ENCODE results near the gene TRPM8.
"Not testable (repeated sequence)": the region's sequence is repeated elsewhere in the genome, so short reads cannot be mapped to it uniquely, and the experiment has no call there.

TRPM8 gene

DNA sequence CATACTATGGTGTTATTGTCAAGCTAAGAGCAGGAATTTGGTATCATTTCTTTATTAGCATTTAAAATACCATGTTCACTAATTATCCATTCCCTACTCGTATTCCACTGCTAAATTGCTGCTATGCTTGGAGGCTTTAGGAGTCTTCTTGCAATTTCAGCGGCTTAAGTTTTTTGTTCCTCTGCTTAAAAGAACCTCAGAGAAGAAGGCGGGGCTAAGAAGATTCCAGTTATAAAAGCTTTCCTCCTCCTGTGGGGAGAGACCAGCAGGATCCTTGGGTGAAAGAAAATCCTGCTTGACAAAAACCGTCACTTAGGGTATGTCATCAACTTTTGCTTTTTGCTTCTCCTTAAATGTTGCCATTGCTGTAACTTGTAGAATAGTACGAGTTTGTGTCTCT, at the start of gene TRPM8:
TSS of gene TRPM8 (plus strand) at position 258 of the 400 bp plus-strand sequence. CDS start 9,165 bp downstream, outside the sequence.
- DNase-seq (ENCODE audit: insufficient read length, low spot score) (no peak), FAIRE-seq (no peak)
- TF ChIP-seq POLR2A (IDR thresholded peaks at IDR 0.05; ENCODE audit: low read depth, low read length), result no peak

GRCh38 chr2:233867993-233868532, 49.1 kb upstream of the TRPM8 start, which contains the start of gene MSL3B:
Gene MSL3B, minus strand, starts transcription at chr2:233868386.
- DNase-seq (ENCODE audit: insufficient read length, low spot score), result no peak
- FAIRE-seq, result no peak
- TF ChIP-seq POLR2A (IDR thresholded peaks at IDR 0.05; ENCODE audit: low read depth, low read length), result no peak

GRCh38 chr2:233871432-233871831, 45.7 kb upstream of the TRPM8 start:
- DNase-seq (ENCODE audit: insufficient read length, low spot score) (no peak), FAIRE-seq (no peak)
- TF ChIP-seq POLR2A (IDR thresholded peaks at IDR 0.05; ENCODE audit: low read depth, low read length), result no peak

DNA sequence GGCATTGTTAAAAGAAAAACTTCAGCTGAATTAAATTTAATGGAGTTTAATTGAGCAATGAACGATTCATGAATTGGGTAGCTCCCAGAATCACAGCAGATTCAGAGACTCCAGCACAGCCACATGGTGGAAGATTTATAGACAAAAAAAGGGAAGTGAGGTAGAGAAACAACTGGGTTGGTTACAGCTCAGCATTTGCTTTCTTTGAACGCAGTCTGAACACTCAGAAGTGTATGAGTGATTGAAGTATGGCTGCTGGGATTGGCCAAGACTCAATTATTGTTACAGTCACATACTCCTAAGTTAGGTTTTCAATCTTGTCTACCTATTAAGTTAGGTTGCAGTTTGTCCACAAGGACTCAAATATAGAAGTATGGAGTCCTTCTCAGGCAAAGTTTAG, 45.0 kb upstream of the TRPM8 start:
- FAIRE-seq; DNase-seq (ENCODE audit: insufficient read length, low spot score): not testable (repeated sequence)

- no peak for TF ChIP-seq POLR2A (IDR thresholded peaks at IDR 0.05; ENCODE audit: low read depth, low read length)
- DNase-seq (ENCODE audit: insufficient read length, low spot score), result no peak
- FAIRE-seq, result no peak
Observed at GRCh38 chr2:233882353-233882752, 34.8 kb upstream of the TRPM8 start.

- no peak for FAIRE-seq
- DNase-seq (ENCODE audit: insufficient read length, low spot score), result no peak
- TF ChIP-seq POLR2A (IDR thresholded peaks at IDR 0.05; ENCODE audit: low read depth, low read length), result no peak
Observed at GRCh38 chr2:233892793-233893192, 24.4 kb upstream of the TRPM8 start.

- DNase-seq (ENCODE audit: insufficient read length, low spot score); FAIRE-seq: not testable (repeated sequence)
Observed at GRCh38 chr2:233896253-233896652, 20.9 kb upstream of the TRPM8 start.

DNA sequence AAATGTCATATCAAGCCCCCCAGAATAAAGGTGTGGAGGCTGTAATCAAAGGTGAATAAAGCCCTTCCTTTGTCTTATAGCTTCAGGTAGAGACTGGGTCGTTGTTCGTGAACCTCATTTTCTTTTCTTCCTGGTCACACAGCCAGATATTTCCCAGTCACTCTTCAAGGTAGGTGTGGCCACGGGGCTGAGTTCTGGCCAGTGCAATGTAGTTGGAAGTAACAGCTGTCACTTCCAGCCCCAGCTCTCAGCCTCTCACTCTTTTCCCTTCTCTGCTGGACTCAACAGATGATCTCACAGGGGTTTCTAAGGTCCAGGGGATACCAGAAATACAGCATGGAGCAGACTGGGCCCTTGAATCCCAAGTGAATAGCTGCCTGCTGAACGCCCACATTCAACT, 15.8 kb upstream of the TRPM8 start:
- no peak for TF ChIP-seq POLR2A (IDR thresholded peaks at IDR 0.05; ENCODE audit: low read depth, low read length)
- DNase-seq (ENCODE audit: insufficient read length, low spot score) (no peak), FAIRE-seq (no peak)

DNA sequence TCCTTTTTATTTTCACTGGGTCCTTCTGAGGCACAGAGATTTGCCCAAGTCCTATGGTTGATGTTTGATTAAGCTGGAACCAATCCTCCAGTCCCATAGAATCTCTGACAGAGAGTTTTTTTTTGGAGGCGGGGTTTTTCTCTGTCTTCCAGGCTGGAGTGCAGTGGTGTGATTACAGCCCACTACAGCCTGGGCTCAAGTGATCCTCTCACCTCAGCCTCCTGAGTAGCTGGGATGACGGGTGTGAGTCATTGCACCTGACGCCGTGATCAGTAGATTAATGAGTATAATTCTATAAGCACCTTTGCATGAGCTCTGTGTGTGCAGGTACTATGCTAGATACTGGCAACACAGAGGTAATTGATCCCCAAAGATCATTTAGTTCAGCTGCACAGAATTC, 15.3 kb upstream of the TRPM8 start:
- no peak for TF ChIP-seq POLR2A (IDR thresholded peaks at IDR 0.05; ENCODE audit: low read depth, low read length)
- FAIRE-seq, result no peak

DNA sequence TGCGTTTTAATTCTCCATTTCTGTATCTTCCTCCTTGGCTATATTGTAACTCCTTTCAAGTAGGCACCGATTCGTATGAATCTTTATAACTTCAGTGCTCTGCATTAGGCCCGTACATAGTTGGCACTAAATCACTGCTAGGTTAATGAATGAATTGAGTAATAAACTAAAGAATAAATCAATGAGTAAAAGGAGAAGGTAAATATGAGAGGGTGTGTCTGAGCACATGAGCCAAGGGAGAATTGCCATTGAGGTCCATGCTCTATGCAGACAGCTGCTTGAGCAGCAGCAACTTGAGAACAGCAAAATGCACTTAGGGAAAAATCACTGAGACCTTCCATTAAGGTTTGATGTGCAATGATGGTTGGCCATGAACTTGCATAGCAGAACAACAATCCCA, 11.2 kb upstream of the TRPM8 start:
- no peak for TF ChIP-seq POLR2A (IDR thresholded peaks at IDR 0.05; ENCODE audit: low read depth, low read length)
- DNase-seq (ENCODE audit: insufficient read length, low spot score) (no peak), FAIRE-seq (no peak)

More for the DNA sequence above, 15.3 kb upstream of the TRPM8 start:
- DNase-seq (ENCODE audit: insufficient read length, low spot score), result no peak

GRCh38 chr2:233907627-233908026, 9.5 kb upstream of the TRPM8 start:
- no peak for TF ChIP-seq POLR2A (IDR thresholded peaks at IDR 0.05; ENCODE audit: low read depth, low read length)
- FAIRE-seq, result no peak

GRCh38 chr2:233912691-233913423, 4.3 kb upstream of the TRPM8 start:
- FAIRE-seq (no peak), DNase-seq (ENCODE audit: insufficient read length, low spot score) (peak; percentile 32)
- TF ChIP-seq POLR2A (IDR thresholded peaks at IDR 0.05; ENCODE audit: low read depth, low read length), result no peak

More at GRCh38 chr2:233907627-233908026, 9.5 kb upstream of the TRPM8 start:
- no peak for DNase-seq (ENCODE audit: insufficient read length, low spot score)

DNA sequence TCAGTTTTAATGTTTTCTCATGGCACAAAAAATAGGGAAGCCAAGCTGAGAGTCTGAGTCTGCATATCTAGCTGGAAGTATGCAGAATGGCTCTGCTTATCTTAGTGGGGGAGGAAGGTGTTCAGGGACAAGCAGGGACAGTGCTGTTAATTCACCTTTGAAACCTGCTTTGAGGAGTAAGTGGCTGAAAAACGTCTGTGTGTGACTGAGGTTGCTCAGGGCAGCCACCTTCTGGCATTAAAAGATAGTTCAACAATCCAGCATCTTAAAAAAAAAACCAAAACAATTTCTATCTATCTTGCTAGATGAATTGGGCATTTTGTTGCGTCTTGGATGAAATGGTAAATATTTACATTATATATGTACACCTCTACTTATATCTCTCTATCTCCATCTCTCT, 2.0 kb upstream of the TRPM8 start:
- no peak for TF ChIP-seq POLR2A (IDR thresholded peaks at IDR 0.05; ENCODE audit: low read depth, low read length)

DNA sequence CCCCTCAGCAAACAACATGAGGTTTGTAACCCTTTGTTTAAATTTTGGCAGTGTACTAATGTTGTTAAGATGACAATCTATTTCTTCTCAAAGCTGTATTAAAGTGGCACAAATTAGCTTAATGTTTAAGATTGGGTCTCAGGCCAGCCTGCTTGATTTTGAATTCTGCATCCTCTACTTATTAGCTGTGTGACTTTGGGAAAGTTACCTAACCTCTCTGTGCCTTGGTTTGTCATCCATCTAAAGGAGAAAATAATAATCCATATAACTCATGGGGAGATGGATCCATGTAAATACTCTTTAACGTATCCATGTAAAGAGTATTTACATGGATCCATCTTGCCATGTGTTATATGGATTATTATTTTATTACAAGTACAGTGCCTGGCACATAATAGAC, 2.1 kb downstream of the TRPM8 start:
- TF ChIP-seq POLR2A (IDR thresholded peaks at IDR 0.05; ENCODE audit: low read depth, low read length), result no peak
- no peak for DNase-seq (ENCODE audit: insufficient read length, low spot score)
- no peak for FAIRE-seq

More for the DNA sequence above, 2.0 kb upstream of the TRPM8 start:
- FAIRE-seq (peak; percentile 67), DNase-seq (ENCODE audit: insufficient read length, low spot score) (no peak)

GRCh38 chr2:233919938-233920337, 2.8 kb downstream of the TRPM8 start:
- TF ChIP-seq POLR2A (IDR thresholded peaks at IDR 0.05; ENCODE audit: low read depth, low read length), result no peak
- FAIRE-seq (peak; percentile 99), DNase-seq (ENCODE audit: insufficient read length, low spot score) (peak; percentile 57)
